SU-DHL-6 (cell line): ENCODE results near the gene DNAJB7.

Source experiments
- H2AFZ ChIP-seq: fragments of 200-600 bp; sonication (generic); 2 replicates; pipeline ENCODE4 v1.6.1; 2014; ENCODE audit warnings: low read depth, mild to moderate bottlenecking, moderate library complexity, mixed read lengths, antibody characterized with exemption, low read length; ENCODE audit not compliant: severe bottlenecking
- H3F3A ChIP-seq: fragments of 200-600 bp; shearing (Covaris generic); 2 replicates; pipeline ENCODE4 v1.6.0; 2016; ENCODE audit warnings: antibody characterized with exemption, mild to moderate bottlenecking; ENCODE audit not compliant: insufficient read depth
- H3K27ac ChIP-seq: fragments of 200-600 bp; sonication (generic); 2 replicates; pipeline ENCODE4 v1.5.1; 2016; ENCODE audit warnings: low read depth, mild to moderate bottlenecking, low read length, moderate library complexity, mixed read lengths
- H3K27me3 ChIP-seq: fragments of 200-600 bp; sonication (generic), shearing (Covaris generic); 2 replicates; pipeline ENCODE4 v1.6.0; 2014; ENCODE audit warnings: mild to moderate bottlenecking, low read length
- H3K36me3 ChIP-seq: fragments of 200-600 bp; sonication (generic); 2 replicates; pipeline ENCODE4 v1.6.1; 2014; ENCODE audit warnings: mild to moderate bottlenecking, low read length, mixed read lengths
- H3K4me2 ChIP-seq: fragments of 300-600, 200-600 bp; shearing (Covaris generic), sonication (generic); 2 replicates; pipeline ENCODE4 v1.6.0; 2014; ENCODE audit warnings: low read length, low read depth, mild to moderate bottlenecking; ENCODE audit not compliant: poor library complexity, severe bottlenecking
- H3K4me3 ChIP-seq: fragments of 200-600 bp; sonication (generic); 2 replicates; pipeline ENCODE4 v1.5.1; 2014; ENCODE audit warnings: antibody characterized with exemption, low read length, mild to moderate bottlenecking, mixed read lengths; ENCODE audit not compliant: insufficient read depth, poor library complexity, severe bottlenecking
- H3K79me2 ChIP-seq: fragments of 200-600 bp; sonication (generic); 2 replicates; pipeline ENCODE4 v1.6.1; 2014; ENCODE audit warnings: mild to moderate bottlenecking, low read length, moderate library complexity; ENCODE audit not compliant: insufficient read depth
- H3K9ac ChIP-seq: fragments of 200-600 bp; sonication (generic); 2 replicates; pipeline ENCODE4 v1.7.0; 2014; ENCODE audit warnings: mild to moderate bottlenecking, low read length
- H3K9me2 ChIP-seq: fragments of 200-600 bp; sonication (generic); replicated peaks from 2 replicates; pipeline ENCODE4 v1.6.1; 2014; ENCODE audit warnings: low read length; ENCODE audit not compliant: insufficient read depth
- H3K9me3 ChIP-seq: fragments of 200-600 bp; sonication (generic); 2 replicates; pipeline ENCODE4 v1.6.1; 2014; ENCODE audit warnings: low read length, mixed read lengths; ENCODE audit not compliant: insufficient read depth
- H4K20me1 ChIP-seq: fragments of 200-600 bp; sonication (generic); 2 replicates; pipeline ENCODE4 v1.6.1; 2014; ENCODE audit warnings: low read depth, mild to moderate bottlenecking, antibody characterized with exemption, low read length, moderate library complexity, mixed read lengths
- CTCF ChIP-seq: fragments of 200-600 bp; sonication (generic); IDR thresholded peaks from one replicate; pipeline ENCODE4 v1.5.1; 2017; ENCODE audit warnings: antibody characterized with exemption, mild to moderate bottlenecking, low read length, moderate library complexity; ENCODE audit not compliant: insufficient read depth, poor library complexity, severe bottlenecking
- EZH2phosphoT487 ChIP-seq: fragments of 200-600 bp; sonication (generic), shearing (Covaris generic); conservative IDR thresholded peaks from 2 replicates; pipeline ENCODE4 v1.6.1; 2018; ENCODE audit warnings: mild to moderate bottlenecking, antibody characterized with exemption, low read length, moderate library complexity, mixed read lengths

The DNAJB7 gene

GRCh38 chr22:40889116-40889515, 27.2 kb upstream of the DNAJB7 start:
- TF ChIP-seq EZH2phosphoT487: no peak
- TF ChIP-seq CTCF: no peak
- H3K4me3 ChIP-seq: no peak overlapping the region

GRCh38 chr22:40878922-40879321, 17.0 kb upstream of the DNAJB7 start:
- H3K4me3 ChIP-seq: no peak overlapping the region
- no peaks in the 10 kb centered on the region for H3K9me2 ChIP-seq
- no peaks in the 10 kb centered on the region for H3K36me3 ChIP-seq
- H3K27me3 ChIP-seq: no peaks in the 10 kb centered on the region
- H3F3A ChIP-seq: no peaks in the 10 kb centered on the region; the same call in 1 of the 2 replicates
- TF ChIP-seq EZH2phosphoT487: no peak
- TF ChIP-seq CTCF: no peak
- no peak overlapping the region for H2AFZ ChIP-seq
- no peak overlapping the region for H3K9ac ChIP-seq
- H3K27ac ChIP-seq: no peak overlapping the region
- no peaks in the 10 kb centered on the region for H4K20me1 ChIP-seq
- H3K9me3 ChIP-seq: no peaks in the 10 kb centered on the region
- no peaks in the 10 kb centered on the region for H3K79me2 ChIP-seq
- H3K4me2 ChIP-seq: no peak overlapping the region

More at GRCh38 chr22:40889116-40889515, 27.2 kb upstream of the DNAJB7 start:
- no peaks in the 10 kb centered on the region for H4K20me1 ChIP-seq
- no peaks in the 10 kb centered on the region for H3K9me3 ChIP-seq
- no peak overlapping the region for H3K9ac ChIP-seq
- no peaks in the 10 kb centered on the region for H3F3A ChIP-seq
- no peaks in the 10 kb centered on the region for H3K9me2 ChIP-seq
- H3K36me3 ChIP-seq: no peaks in the 10 kb centered on the region
- no peaks in the 10 kb centered on the region for H3K27me3 ChIP-seq
- no peaks in the 10 kb centered on the region for H3K79me2 ChIP-seq
- no peak overlapping the region for H3K27ac ChIP-seq
- H3K4me2 ChIP-seq: no peak overlapping the region
- no peak overlapping the region for H2AFZ ChIP-seq

DNA sequence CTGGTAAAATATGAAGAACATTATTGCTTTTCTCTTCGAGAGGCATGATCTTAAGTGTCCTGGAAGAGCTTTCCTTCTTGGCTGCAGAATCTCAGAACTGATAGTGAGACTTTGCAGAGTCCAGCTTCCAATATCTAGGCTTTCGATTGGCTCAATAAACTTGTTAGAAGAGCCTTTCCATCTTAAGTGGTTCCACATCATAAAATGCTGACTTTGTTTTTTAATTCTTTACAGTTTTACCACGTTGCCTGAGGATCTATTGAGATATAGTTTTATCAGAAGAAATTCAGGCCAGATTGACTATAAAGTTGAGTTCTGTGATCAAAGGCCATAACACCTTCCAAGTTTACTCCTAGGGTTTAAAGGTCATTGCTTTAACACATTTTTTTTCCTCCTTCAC, 15.6 kb upstream of the DNAJB7 start:
- no peak overlapping the region for H3K27ac ChIP-seq
- no peak overlapping the region for H2AFZ ChIP-seq
- H3K9me2 ChIP-seq: no peaks in the 10 kb centered on the region
- no peak overlapping the region for H3K9ac ChIP-seq
- H3F3A ChIP-seq: no peaks in the 10 kb centered on the region
- no peak overlapping the region for H3K4me3 ChIP-seq
- no peak overlapping the region for H3K4me2 ChIP-seq
- H4K20me1 ChIP-seq: no peaks in the 10 kb centered on the region
- TF ChIP-seq EZH2phosphoT487: no peak
- no peak for TF ChIP-seq CTCF
- no peaks in the 10 kb centered on the region for H3K9me3 ChIP-seq
- no peaks in the 10 kb centered on the region for H3K27me3 ChIP-seq
- H3K36me3 ChIP-seq: no peaks in the 10 kb centered on the region
- no peaks in the 10 kb centered on the region for H3K79me2 ChIP-seq

DNA sequence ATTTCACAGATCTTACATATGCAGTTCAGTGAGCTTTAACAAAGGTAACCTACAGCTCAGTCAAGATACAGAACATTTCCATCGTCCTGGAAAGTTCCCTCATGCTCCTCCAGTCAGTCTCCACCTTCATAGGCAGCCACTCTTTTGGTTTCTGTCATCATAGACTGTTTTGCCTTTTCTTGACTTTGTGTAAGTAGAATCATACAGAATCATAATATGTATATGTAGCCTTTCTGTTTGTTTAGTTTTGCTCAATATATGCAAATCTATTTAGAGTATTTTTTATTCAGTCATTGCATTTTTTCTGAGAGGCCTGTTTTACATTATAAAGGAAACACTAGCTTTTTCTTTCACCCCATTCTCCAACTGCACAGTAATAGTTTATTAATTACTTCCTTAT, 15.0 kb upstream of the DNAJB7 start:
- Histone ChIP-seq H3K27ac (no peak overlapping the region), H3K9me3 (no peaks in the 10 kb centered on the region), H3K36me3 (no peaks in the 10 kb centered on the region), H4K20me1 (no peaks in the 10 kb centered on the region), H3K79me2 (no peaks in the 10 kb centered on the region), H3K4me3 (no peak overlapping the region), H3K9me2 (no peaks in the 10 kb centered on the region), H3K27me3 (no peaks in the 10 kb centered on the region), H3F3A (no peaks in the 10 kb centered on the region), H2AFZ (no peak overlapping the region), H3K9ac (no peak overlapping the region), H3K4me2 (no peak overlapping the region)
- TF ChIP-seq CTCF: no peak
- no peak for TF ChIP-seq EZH2phosphoT487
